HG03025 (cell line): ENCODE data around the gene NES.

Experiments
- ATAC-seq: cut with Tn5 transposase; IDR thresholded peaks from one replicate; pipeline ENCODE4 v1.9.1; 2021; ENCODE audit warnings: mild to moderate bottlenecking, moderate library complexity; ENCODE audit not compliant: unreplicated experiment, low FRiP score

NES gene

DNA sequence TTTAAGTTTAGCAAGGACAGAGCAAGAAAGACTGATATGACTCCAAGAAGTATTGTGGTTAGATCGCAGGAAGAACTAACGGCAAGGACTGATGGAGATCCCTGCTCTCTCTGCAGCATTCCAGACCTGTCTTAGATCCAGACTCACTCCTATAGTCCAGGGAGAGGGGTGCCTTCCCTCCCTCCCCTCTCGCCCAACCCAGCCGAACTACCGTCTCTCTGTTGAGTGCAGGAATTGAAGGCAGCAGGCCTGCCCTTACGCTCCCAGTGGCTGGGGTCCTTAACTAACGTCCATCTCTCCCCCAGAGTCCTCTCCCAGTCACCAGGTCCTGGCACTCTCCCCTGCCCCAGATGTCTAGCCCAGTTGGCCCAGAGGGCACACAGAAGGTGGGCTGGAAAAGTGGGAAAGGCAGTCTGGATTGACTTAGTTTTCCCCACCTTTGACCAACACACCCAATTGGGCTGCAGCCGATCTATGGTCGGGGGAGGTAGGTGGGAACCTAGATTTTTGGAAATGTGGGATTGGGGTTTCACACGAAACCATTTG, 27.0 kb upstream of the NES start:
- ATAC-seq = no peak

DNA sequence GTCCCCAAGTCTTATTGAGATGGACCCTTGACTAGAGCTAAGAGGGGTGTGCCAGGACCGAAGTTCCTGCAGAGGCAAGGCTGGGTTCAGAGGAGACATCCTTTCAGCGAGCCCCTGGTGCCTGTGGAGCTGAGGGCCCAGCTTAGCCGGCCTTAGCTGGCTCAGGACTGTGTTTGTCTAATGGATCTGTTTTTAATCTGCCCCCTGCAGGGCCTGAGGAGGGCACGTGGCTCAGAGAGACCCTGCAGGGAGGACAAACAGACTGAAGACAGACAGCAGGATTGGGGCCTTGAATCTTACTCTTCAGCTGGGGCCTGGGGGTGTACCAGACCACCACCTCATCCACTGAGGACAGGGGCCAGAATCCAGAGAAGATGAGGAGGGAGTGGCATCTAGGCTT, 26.5 kb upstream of the NES start:
- ATAC-seq = no peak

- ATAC-seq = no peak
These were observed 26.1 kb upstream of the NES start for GRCh38 chr1:156703336-156703735.

DNA sequence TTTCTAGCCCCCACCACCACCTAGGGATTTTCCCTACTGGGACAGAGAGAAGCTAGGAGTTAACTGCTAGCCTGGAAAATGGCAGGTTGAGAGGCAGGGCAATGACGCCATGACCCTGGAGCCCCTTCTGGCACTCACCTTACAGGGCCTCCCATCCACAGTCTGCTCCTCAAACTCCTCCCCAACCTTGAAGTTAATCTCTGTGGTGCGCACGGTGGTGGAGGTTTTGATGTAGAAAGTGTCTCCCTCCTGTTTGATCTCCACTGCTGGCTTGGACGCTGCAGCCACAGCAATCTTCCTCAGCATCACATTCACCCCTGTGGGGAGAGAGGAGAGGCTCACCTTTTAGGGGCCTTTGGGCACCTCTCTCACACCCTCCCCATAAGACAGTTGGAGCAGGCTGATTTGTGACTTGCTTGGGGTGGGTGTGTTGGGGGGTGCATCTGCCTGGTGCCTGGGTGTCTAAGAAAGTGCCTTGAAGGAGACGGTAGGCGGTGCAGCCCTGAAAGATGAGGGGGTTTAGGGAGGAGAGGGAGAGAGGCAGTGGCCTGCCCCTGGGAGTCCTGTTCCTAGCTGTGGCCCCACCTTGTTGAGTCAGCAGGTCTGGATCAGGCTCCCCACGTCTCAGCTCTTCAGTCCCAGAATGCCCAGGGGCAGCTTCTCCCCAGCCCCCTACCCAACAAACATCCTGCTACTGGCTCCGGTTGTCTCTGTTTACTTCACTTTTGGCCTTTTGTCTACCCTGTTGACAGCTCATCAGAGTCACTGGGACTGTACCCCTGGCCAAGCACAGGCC, 23.7 kb upstream of the NES start:
- ATAC-seq = no peak

DNA sequence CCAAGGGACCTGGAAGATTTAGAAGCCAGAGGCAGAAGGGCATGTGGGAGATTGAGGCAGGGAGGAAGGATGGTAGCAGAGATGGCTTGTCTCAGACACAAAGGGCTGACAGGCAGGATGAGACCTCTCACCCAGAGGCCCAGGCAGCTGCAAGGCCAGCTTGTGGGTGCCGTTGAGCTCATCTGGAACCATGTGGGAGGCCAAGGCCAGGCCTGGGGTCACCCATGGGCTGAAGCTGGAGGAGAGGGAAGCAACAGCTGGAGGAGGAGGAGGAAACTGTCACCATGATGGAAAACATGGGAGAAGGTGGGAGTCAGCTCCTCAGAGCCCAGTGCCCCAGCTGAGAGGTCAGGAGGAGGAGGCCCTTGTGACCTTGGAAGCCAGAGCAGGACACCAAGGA, 21.8 kb upstream of the NES start:
- no peak for ATAC-seq

- ATAC-seq = no peak
These were observed 20.3 kb upstream of the NES start for GRCh38 chr1:156697481-156697880.

- ATAC-seq = no peak
These were observed 19.5 kb upstream of the NES start for GRCh38 chr1:156696755-156697154.

- ATAC-seq = no peak
These were observed 17.4 kb upstream of the NES start for GRCh38 chr1:156694690-156694962.

DNA sequence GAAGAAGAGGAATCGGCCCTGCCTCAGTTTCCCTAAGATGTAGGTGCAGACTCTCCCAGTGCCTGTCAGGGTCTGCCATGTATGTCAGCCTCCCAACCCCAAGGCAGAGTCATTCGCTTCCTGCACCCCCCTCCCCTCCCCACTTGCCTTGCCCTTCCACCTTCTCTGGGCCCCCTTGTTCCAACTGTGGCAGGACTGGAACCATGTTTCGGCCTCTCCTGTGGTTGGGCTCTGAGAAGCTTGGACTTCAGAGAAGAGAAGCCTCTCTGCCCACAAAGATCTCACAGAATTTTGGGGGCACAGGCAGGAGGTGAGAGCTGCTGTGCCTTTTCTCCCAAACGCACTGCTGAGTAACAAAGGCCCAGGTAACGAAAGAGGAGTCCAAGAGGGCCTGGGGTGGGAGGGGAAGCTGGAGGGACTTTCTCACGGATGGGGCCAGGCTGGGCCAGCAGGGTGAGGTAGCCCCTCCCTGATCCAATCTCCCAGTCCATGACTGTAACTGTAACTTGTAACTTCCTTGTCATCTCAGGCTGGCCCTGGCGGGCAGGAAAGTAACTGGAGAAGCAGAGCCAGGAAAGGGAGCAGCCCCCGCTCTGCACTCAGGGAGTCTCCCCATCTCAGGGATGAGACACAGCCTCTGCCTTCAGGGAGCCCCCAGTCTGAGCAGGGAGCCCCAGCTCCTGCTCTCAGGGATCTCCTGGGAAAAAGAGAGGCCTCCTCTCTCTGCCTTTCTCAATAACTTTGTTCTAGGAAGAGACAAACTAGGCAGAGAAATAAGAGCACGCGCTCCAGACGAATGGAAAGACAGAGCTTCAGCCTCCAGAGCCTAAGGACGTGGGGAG, 16.9 kb upstream of the NES start:
- ATAC-seq = no peak

- no peak for ATAC-seq
These were observed 16.0 kb upstream of the NES start for GRCh38 chr1:156692925-156693847.

DNA sequence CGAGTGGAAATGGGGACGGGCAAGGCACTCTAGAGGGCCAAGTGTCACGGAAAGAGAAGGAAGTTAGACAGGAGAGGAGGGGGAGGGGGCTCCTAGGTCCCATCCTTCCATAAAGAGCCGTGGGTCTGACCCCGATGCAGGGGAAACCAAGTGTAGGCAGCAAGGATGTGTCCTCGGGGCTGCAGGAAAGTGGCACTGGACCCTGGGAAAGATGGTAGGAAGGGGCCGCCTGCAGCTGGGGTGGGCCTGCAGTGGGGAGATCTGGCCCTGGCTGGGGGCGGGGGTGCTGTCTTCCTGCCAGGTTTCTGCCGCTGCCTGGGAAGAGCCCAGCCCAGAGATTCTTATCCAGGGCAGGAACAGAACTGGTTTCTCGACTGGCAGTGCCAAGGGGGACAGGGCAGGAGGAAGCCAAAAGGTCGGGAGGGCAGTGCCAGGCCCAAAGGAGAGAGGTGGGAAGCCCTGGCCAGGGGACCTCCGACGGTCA, 15.3 kb upstream of the NES start:
- ATAC-seq = no peak

GRCh38 chr1:156691665-156692440, 14.6 kb upstream of the NES start:
- no peak for ATAC-seq

- ATAC-seq = no peak
These were observed 14.0 kb upstream of the NES start for GRCh38 chr1:156691191-156691590.

DNA sequence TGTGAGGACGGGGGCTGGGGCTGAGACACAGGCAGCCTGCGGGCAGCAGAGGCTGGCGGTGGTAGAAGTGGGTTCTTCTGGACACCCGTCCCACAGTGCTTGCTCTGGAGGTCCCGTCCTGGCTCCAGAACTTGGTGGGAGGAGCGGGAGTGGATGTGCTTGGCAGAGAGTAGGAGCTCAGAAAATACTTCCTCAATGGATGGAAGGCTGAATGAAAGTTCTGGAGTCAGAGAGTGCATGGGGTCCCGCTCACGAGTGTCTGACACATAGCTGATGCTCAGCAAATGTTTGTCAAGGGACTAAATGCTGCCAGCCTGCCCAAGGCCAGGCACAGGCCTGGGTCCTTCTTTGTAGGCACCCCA, 13.4 kb upstream of the NES start:
- ATAC-seq = no peak

DNA sequence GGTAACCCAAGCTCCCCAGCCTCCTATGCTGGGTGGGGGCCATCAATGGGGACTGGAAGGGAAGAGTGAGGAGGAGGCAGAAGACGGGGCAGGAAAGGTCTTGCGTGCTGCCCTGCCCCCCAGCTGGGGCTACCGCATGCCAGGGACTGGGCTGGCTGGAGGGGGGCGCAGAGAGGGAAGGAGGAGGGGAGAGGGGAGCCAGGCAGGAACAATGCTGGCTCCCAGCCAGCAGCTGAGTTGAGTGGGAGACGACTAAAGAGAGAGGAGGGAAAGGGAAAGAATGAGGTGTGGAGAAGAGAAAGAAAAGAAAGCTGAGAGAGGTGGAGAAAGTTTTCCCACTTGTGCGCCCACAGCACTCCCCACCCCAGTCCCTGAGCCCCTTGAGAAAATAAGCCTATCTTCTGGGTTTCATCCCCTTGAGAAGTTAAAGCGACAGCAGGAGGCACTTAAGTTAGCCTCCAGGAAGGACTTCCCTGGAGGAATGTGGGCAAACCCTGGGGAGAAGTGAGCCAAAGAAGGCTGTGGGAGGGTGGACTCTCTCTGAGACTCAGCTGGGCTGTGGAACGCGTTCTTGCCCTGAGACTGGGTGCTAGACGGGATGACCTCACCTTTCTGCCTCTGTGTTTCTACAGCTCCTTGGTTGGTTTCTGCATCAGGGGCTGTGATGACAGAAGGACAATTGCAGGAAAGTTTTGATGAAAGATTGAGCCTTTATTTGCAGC, 12.9 kb upstream of the NES start:
- ATAC-seq = no peak

DNA sequence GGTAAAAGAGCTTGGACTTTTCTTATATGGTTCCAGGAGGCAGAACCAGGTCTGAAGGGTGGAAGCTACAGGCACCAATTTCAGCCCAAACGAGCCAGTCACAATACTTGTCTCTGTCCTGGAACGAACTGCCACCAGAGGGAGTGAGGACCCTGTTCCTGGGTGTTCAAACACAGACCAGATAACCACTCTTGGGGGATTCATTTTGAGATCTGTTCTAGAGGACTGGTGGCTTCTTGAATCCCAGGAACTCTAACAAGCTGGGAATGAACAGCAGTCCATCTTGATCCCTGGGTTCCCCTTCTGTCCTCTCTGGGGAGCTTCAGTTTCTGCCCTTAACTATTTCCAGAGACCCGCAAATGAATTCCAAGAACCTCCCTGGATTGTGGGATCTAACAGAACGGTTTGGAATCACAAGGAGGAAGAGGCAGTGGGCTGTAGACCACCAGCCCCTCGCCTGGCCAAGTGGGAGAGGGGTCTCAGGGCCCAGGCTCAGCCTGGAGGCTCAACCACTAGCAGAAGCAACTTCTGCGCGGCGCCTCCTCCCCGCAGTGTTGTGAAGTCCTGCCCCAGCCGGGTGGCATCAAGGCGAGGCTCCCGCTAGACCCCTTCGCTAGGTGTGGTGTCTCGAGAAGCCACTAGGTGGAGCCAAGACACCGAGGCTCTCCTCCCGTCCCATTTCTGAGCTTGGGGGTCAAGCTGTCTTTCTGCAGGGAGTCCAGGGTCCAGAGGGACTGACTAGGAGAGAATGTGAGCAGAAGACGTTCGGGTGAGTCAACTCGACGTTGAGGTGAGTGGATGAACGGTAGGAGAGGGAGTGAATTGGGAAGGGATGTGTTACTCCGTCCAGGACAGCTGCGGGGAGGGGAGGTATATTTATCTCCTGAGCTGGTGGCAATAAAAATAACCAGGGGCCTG, 12.1 kb upstream of the NES start:
- ATAC-seq = no peak

GRCh38 chr1:156684227-156684782, 7.1 kb upstream of the NES start:
- no peak for ATAC-seq
